Large intestine (tissue), 3 donors: ENCODE measurements around the gene ZDHHC11. TPM values are rescaled to one million over a fixed set of nuclear protein-coding genes. Genes with fewer than 3 reads are reported as not detected.
"Not testable (repeated sequence)": the region's sequence is repeated elsewhere in the genome, so short reads cannot be mapped to it uniquely, and the experiment has no call there.

ENCODE experiments used
- DNase-seq, 2 donors: peaks; one replicate each; pipeline versions ENCODE4 v3.0.0 to v3.0.0-alpha.2; 2013
- H3K27ac ChIP-seq: one replicate; pipeline ENCODE4 v1.5.1; 2013; ENCODE audit warnings: low read length
- H3K27me3 ChIP-seq: 2 replicates; pipeline ENCODE4 v1.6.1; 2013; ENCODE audit warnings: low read length; ENCODE audit not compliant: control insufficient read depth, insufficient read depth
- H3K36me3 ChIP-seq: 2 replicates; pipeline ENCODE4 v1.6.1; 2013; ENCODE audit warnings: low read length; ENCODE audit not compliant: control insufficient read depth, insufficient read depth
- H3K4me1 ChIP-seq: one replicate; pipeline ENCODE4 v1.6.1; 2013; ENCODE audit warnings: low read length; ENCODE audit not compliant: control insufficient read depth, insufficient read depth
- H3K4me3 ChIP-seq: one replicate; pipeline ENCODE4 v1.5.1; 2013; ENCODE audit warnings: low read length
- H3K9me3 ChIP-seq: one replicate; pipeline ENCODE4 v1.6.1; 2013; ENCODE audit warnings: mild to moderate bottlenecking, low read depth, low read length, moderate library complexity; ENCODE audit not compliant: control insufficient read depth
- whole genome bisulfite sequencing: methylation state at CpG from one replicate; pipeline ENCODE4 v1.1.5; 2013; ENCODE audit warnings: low lambda C conversion rate; ENCODE audit not compliant: insufficient coverage; 5-methylcytosine and 5-hydroxymethylcytosine counted together
- polyA plus RNA-seq: library from polyadenylated mRNA; unstranded; fragments of 120-200 nt; gene quantifications from one replicate; pipeline ENCODE4 v1.2.1, GENCODE V29; 2013

The ZDHHC11 gene
- polyA plus RNA-seq, 1 donor = 41.0 TPM

DNA sequence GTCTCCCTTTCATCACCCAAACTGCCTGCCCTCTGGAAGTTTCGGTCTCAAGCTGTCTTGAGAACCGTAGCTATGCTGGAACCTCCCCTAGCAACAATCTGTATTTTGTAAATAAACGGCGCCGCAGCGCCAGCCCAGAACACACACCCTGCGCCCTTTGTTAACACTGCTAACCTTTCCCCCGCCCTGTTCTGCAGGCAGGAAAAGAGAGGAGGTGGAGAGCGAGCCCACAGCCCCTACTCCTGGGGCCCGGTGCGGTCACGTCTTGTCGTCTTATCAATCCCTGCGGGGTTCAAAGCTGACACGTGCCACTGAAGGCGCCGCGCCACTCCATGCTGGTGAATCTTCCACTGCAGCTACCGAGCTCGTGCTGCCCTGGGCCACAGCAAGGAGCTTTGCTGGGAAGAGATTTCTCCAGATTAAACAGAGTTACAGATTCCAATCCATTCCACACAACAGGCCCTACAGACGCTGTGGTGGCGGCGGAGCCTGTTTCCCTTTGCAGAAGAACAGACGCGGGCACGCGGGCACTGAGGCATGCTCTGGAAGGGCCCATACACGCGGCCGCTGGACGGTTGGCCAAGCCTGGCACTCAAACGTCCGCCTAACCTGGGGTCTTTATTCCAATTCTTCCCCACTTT is 91.6 kb downstream of the ZDHHC11 start:
- H3K4me3 ChIP-seq = no peak overlapping the region
- 25% methylated on average over 9 of the region's 33 CpGs for WGBS
- H3K27ac ChIP-seq = peak overlapping the region; percentile 87

GRCh38 chr5:758698-759053 is 92.1 kb downstream of the ZDHHC11 start:
- no CpG with 5 or more reads among the region's 15 CpGs for whole genome bisulfite sequencing
- DNase-seq = peak in 1 of 2 donors; percentile 20
- Histone ChIP-seq H3K36me3 (peaks cover 6% of the 10 kb centered on the region), H3K27me3 (no peaks in the 10 kb centered on the region), H3K4me1 (peaks cover 47% of the 10 kb centered on the region), H3K9me3 (peaks cover 16% of the 10 kb centered on the region), H3K27ac (peak overlapping the region; percentile 87), H3K4me3 (no peak overlapping the region)

More for the DNA sequence above, 91.6 kb downstream of the ZDHHC11 start:
- Histone ChIP-seq H3K9me3 (peaks cover 19% of the 10 kb centered on the region), H3K36me3 (peaks cover 8% of the 10 kb centered on the region), H3K27me3 (no peaks in the 10 kb centered on the region), H3K4me1 (peaks cover 47% of the 10 kb centered on the region)
- DNase-seq = peak; percentile 96 to 99

DNA sequence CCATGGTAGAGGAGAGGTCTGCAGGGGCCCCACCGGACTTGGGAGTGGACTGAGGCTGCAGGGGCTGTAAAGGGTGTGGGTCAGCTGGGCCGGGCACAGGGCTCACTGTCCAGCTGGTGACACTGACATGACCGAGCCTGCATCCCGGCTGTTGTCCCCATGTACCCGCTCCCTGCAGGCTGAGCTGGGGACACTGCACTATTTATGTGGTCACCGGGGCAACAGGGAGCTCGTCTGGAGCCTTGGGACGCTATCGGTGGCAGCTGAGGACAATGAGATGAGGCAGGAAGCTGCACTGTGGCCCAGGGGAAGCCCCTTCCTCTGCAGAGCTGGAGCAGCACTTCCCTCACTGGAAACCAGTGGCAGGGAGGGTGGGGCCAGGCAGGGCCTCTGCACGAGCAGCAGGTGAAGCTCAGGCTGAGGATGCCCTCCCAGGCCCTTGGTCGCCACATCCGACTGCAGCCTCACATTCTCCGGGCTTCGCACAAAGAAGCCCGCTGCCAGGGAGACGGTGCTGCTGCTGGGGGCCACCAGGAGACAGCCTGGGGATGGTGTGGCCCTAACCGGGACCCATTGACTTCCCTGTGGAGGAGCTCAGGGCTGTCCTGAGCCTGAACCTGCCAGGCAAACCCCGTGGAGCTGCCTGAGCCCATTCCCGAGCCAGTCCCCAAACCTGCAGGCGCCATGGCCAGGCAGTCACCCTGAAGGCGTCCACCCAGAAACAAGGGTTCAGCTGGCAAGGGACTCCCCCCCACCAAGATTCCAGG is 92.7 kb downstream of the ZDHHC11 start:
- Histone ChIP-seq H3K4me3 (no peak overlapping the region), H3K27ac (peak overlapping the region; percentile 87), H3K36me3 (peaks cover 6% of the 10 kb centered on the region), H3K27me3 (no peaks in the 10 kb centered on the region), H3K4me1 (peaks cover 47% of the 10 kb centered on the region), H3K9me3 (peaks cover 16% of the 10 kb centered on the region)
- peak; percentile 81 to 93 for DNase-seq
- WGBS = no CpG with 5 or more reads among the region's 21 CpGs

GRCh38 chr5:757346-757930 is 93.3 kb downstream of the ZDHHC11 start:
- H3K4me1 ChIP-seq = peaks cover 47% of the 10 kb centered on the region
- H3K27me3 ChIP-seq = no peaks in the 10 kb centered on the region
- H3K36me3 ChIP-seq = peaks cover 6% of the 10 kb centered on the region
- WGBS = no CpG with 5 or more reads among the region's 15 CpGs
- peaks cover 16% of the 10 kb centered on the region for H3K9me3 ChIP-seq
- peak overlapping the region; percentile 87 for H3K27ac ChIP-seq
- H3K4me3 ChIP-seq = no peak overlapping the region
- DNase-seq = no peak

DNA sequence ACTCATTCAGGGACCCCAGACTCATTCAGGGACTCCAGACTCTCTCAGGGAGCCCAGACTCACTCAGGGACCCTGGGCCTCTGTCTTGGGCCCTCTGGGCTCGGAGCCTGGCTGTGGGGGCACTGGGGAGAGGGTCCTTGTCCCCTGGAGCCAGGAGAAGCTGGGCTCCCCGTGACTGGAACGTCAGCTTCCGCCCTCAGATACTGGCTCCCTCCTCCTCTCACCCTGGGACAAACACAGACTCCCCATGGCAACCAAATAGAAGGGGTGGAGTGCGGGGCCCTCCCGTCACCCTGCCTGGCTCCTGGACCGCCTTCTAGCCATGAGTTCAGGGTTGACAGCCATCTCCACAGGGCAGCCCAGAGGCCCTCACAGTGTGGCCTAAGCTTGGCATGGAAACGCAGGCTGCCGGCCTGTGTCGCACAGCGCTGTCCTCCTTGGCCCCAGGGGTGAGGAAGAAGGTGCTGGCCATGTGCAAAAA is 93.9 kb downstream of the ZDHHC11 start:
- DNase-seq = peak; percentile 90 to 95
- peaks cover 16% of the 10 kb centered on the region for H3K9me3 ChIP-seq
- peaks cover 6% of the 10 kb centered on the region for H3K36me3 ChIP-seq
- H3K27me3 ChIP-seq = no peaks in the 10 kb centered on the region
- peaks cover 47% of the 10 kb centered on the region for H3K4me1 ChIP-seq
- H3K4me3 ChIP-seq = no peak overlapping the region
- H3K27ac ChIP-seq = peak overlapping the region; percentile 87
- WGBS = no CpG with 5 or more reads among the region's 11 CpGs

DNA sequence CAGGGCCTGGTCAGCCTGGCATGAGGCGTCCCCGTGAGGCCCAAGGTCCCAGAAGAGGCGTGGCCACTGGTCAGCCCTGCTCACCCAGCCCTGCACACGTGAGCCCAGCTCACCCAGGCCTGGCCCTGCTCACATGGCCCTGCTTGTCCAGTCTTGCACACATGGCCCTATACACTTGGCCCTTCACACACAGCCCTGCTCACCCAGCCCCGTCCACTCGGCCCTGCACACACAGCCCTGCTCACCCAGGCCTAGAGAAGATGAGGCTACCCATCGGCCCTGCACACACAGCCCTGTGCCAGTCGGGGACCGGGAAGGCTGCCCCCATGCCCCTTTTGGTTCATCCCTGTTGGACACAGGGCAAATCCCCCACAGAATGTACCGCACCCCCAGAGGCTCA is 94.6 kb downstream of the ZDHHC11 start:
- no peak for DNase-seq
- no peak overlapping the region for H3K4me3 ChIP-seq
- H3K27ac ChIP-seq = no peak overlapping the region
- peaks cover 3% of the 10 kb centered on the region for H3K36me3 ChIP-seq
- peaks cover 45% of the 10 kb centered on the region for H3K4me1 ChIP-seq
- peaks cover 16% of the 10 kb centered on the region for H3K9me3 ChIP-seq
- no peaks in the 10 kb centered on the region for H3K27me3 ChIP-seq
- no CpG with 5 or more reads among the region's 10 CpGs for WGBS

GRCh38 chr5:754143-754632 is 96.6 kb downstream of the ZDHHC11 start:
- not testable (repeated sequence) for H3K9me3 ChIP-seq, H3K27me3 ChIP-seq, H3K27ac ChIP-seq, H3K4me3 ChIP-seq, DNase-seq, H3K36me3 ChIP-seq
- no CpG with 5 or more reads among the region's 16 CpGs for WGBS
- H3K4me1 ChIP-seq = peaks cover 28% of the 10 kb centered on the region

- not testable (repeated sequence) for H3K36me3 ChIP-seq, H3K27me3 ChIP-seq, H3K9me3 ChIP-seq, H3K4me3 ChIP-seq, DNase-seq, H3K27ac ChIP-seq
- peaks cover 25% of the 10 kb centered on the region for H3K4me1 ChIP-seq
- no CpG with 5 or more reads among the region's 19 CpGs for WGBS
Observed at GRCh38 chr5:753567-754142, 97.1 kb downstream of the ZDHHC11 start.

- DNase-seq, H3K27ac ChIP-seq, H3K4me3 ChIP-seq, H3K27me3 ChIP-seq, H3K36me3 ChIP-seq, H3K9me3 ChIP-seq: not testable (repeated sequence)
- H3K4me1 ChIP-seq = peaks cover 15% of the 10 kb centered on the region
- no CpG with 5 or more reads among the region's 20 CpGs for WGBS
Observed at GRCh38 chr5:752532-753115, 98.2 kb downstream of the ZDHHC11 start.

GRCh38 chr5:751992-752391 is 98.8 kb downstream of the ZDHHC11 start:
- not testable (repeated sequence) for H3K4me1 ChIP-seq, H3K36me3 ChIP-seq, DNase-seq, H3K4me3 ChIP-seq, H3K27me3 ChIP-seq, H3K27ac ChIP-seq, H3K9me3 ChIP-seq
- WGBS = no CpG with 5 or more reads among the region's 8 CpGs
